HL-60 (cell line): Measurements from ENCODE around the gene ENTPD7.
A peak's percentile ranks its signal among the peaks of the same experiment; 100 is the strongest.
"Not testable (repeated sequence)": the region's sequence is repeated elsewhere in the genome, so short reads cannot be mapped to it uniquely, and the experiment has no call there.

ENCODE experiments used
- DNase-seq, 2 experiments: peaks; one replicate each; pipeline ENCODE4 v3.0.0-alpha.2; 2010 to 2020; ENCODE audit warnings: low read depth in 1 of 2, low spot score in 1 of 2
- H3K27ac ChIP-seq: fragments of 250-450 bp; sonication (Bioruptor Pico); replicated peaks from 2 replicates; pipeline ENCODE4 v1.5.1; 2020; ENCODE audit warnings: mild to moderate bottlenecking, moderate library complexity
- H3K27me3 ChIP-seq: fragments of 250-450 bp; sonication (Bioruptor Pico); 2 replicates; pipeline ENCODE4 v1.5.1; 2021; ENCODE audit warnings: mild to moderate bottlenecking, moderate library complexity; ENCODE audit not compliant: insufficient read depth, poor library complexity, severe bottlenecking
- H3K4me3 ChIP-seq: replicated peaks from 2 replicates; pipeline ENCODE4 v1.5.1; 2011; ENCODE audit warnings: mild to moderate bottlenecking, control low read depth, low read length; ENCODE audit not compliant: insufficient read depth
- CTCF ChIP-seq: IDR thresholded peaks from one replicate; pipeline ENCODE4 v1.5.1; 2011; ENCODE audit warnings: low read length, control low read depth, inconsistent platforms; ENCODE audit not compliant: insufficient read depth
- GABPA ChIP-seq: IDR thresholded peaks from 2 replicates; pipeline ENCODE4 v1.6.1; 2012; ENCODE audit warnings: low read depth
- POLR2AphosphoS5 ChIP-seq: IDR thresholded peaks from 2 replicates; pipeline ENCODE4 v1.6.1; 2012; ENCODE audit warnings: low read depth
- REST ChIP-seq: IDR thresholded peaks from 2 replicates; pipeline ENCODE4 v1.6.1; 2012; ENCODE audit warnings: low read depth; ENCODE audit not compliant: insufficient replicate concordance
- SPI1 ChIP-seq: IDR thresholded peaks from 2 replicates; pipeline ENCODE4 v1.6.1; 2012; ENCODE audit warnings: low read depth, mild to moderate bottlenecking, borderline replicate concordance

Gene ENTPD7

GRCh38 chr10:99619851-99620710, 39.2 kb upstream of the ENTPD7 start, which contains the start of gene SLC25A28:
Gene SLC25A28, minus strand, starts transcription at chr10:99620439. Its CDS starts 104 bp downstream, at chr10:99620335.
- no peaks in the 10 kb centered on the region for H3K27me3 ChIP-seq
- peak; percentile 98 to 99 for DNase-seq
- H3K27ac ChIP-seq = peak within 1 kb of the TSS; percentile 98
- TF ChIP-seq GABPA = no peak
- H3K4me3 ChIP-seq = peak within 1 kb of the TSS; percentile 89

- Histone ChIP-seq H3K27ac (peak overlapping the region; percentile 98), H3K27me3 (no peaks in the 10 kb centered on the region), H3K4me3 (peak overlapping the region; percentile 50)
- peak; percentile 82 to 95 for DNase-seq
- TF ChIP-seq CTCF = no peak
- TF ChIP-seq REST = peak; percentile 58
- TF ChIP-seq POLR2AphosphoS5 = peak; percentile 86
Observed at GRCh38 chr10:99620711-99621453, 38.4 kb upstream of the ENTPD7 start.

DNA sequence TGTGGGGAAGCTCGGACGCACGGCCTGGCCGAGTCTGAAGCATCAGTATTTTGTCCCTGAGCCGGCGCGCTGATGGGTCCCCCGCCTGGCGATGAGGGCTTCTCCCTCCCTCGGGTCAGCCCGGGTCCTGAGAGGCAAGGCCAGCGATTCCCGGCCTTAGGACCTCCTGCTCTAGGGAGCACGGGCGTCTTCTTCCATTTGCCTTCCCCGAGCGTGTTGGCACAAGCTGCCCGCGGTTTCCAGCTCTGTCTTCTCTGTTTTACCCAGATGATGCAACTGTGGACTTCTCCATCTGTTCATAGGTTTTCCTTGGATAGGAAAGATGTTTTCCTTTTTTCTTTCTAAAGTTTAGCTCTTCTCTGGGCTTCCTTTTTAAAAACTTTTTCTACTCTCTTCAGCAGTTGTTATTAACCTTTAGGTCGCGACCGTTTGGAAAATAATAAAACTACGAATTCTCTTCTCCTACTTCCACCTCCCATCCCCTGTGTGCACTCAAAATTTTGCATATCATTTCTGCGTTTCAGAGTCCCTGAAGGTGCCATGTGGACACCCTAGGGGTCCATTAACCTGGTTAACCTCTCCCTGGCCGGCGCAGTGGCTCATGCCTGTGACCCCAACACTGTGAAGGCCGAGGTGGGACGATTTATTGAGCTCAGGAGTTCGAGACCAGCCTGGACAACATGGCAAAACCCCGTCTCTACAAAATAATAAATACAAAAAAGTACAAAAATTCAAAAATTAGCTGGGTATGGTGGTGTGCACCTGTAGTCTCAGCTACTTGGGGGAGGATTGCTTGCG, 37.7 kb upstream of the ENTPD7 start:
- Histone ChIP-seq H3K4me3 (peak overlapping the region; percentile 50), H3K27me3 (no peaks in the 10 kb centered on the region), H3K27ac (peak overlapping the region; percentile 98)
- no peak for DNase-seq
- TF ChIP-seq SPI1 = peak; percentile 62; the same call in 1 of the 2 replicates
- TF ChIP-seq GABPA = no peak
- no peak for TF ChIP-seq POLR2AphosphoS5

DNA sequence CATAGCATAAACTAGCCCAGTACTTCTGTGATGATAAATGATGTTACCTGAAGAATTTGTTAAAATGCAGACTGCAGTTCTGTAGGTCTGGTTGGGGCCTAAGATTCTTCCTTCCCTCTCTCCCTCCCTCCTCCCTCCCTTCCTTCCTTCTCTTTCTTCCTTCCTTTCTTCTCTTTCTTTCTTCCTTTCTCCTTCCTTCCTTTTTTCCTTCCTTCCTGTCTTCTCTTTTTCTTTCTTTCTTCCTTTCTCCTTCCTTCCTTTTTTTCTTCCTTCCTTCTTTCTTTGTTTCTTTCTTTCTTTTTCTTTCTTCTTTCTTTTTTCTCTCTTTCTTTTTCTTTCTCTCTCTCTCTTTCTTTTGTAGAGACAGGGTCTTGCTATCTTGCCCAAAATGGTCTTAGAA, 35.4 kb upstream of the ENTPD7 start:
- DNase-seq = no peak
- Histone ChIP-seq H3K27ac (no peak overlapping the region), H3K4me3 (no peak overlapping the region), H3K27me3 (no peaks in the 10 kb centered on the region)
- no peak for TF ChIP-seq REST
- no peak for TF ChIP-seq CTCF
- no peak for TF ChIP-seq POLR2AphosphoS5
- TF ChIP-seq SPI1 = no peak
- no peak for TF ChIP-seq GABPA

DNA sequence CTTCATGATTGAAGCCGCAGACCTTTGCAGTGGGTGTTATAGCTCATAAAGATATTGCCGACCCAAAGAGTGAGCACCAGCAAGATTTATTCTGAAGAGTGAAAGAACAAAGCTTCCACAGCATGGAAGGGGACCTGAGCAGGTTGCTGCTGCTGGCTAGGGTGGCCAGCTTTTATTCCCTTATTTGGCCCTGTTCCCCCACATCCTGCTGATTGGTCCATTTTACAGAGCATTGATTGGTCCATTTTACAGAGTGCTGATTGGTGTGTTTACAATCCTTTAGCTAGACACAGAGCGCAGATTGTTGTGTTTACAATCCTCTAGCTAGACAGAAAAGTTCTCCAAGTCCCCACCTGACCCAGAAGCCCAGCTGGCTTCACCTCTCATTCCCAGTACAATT, 34.2 kb upstream of the ENTPD7 start:
- not testable (repeated sequence) for DNase-seq

More for the DNA sequence above, 34.2 kb upstream of the ENTPD7 start:
- not testable (repeated sequence) for H3K4me3 ChIP-seq, H3K27ac ChIP-seq, H3K27me3 ChIP-seq
